Motor neuron (in vitro differentiated cells): Measurements from ENCODE around the gene ZKSCAN5. TPM values are rescaled to one million over a fixed set of nuclear protein-coding genes. Genes with fewer than 3 reads are reported as not detected.

Experiments used
- ATAC-seq, 8 experiments: fragments of 200-7000 bp; cut with Tn5 transposase; replicated peaks in 6 of 8; 2 replicates each; pipeline ENCODE4 v1.8.0; 2021; ENCODE audit warnings: mild to moderate bottlenecking in 8 of 8, moderate library complexity in 8 of 8
- H3K27ac ChIP-seq, 2 donors: fragments of 250-450 bp; sonication (Bioruptor Pico); 2 replicates each; pipeline ENCODE4 v1.9.0; 2021; ENCODE audit warnings: antibody characterized with exemption in 2 of 2, mild to moderate bottlenecking in 2 of 2, moderate library complexity in 1 of 2
- H3K4me1 ChIP-seq, 2 donors: fragments of 250-450 bp; sonication (Bioruptor Pico); replicated peaks in 1 of 2; 2 replicates each; pipeline ENCODE4 v1.6.1; 2021; ENCODE audit warnings: antibody characterized with exemption in 2 of 2, mild to moderate bottlenecking in 2 of 2, moderate library complexity in 1 of 2
- H3K4me3 ChIP-seq, 5 donors: fragments of 250-450 bp; sonication (Bioruptor Pico); 2 replicates each; pipeline ENCODE4 v1.9.0; 2021; ENCODE audit warnings: antibody characterized with exemption in 5 of 5, mild to moderate bottlenecking in 5 of 5, moderate library complexity in 4 of 5
- WGBS, 10 experiments: fragments of 450-650 bp; shearing (Covaris generic); methylation state at CpG; one replicate each; pipeline ENCODE4 v1.0.0; 2022; 5-methylcytosine and 5-hydroxymethylcytosine counted together
- in situ Hi-C, 9 experiments: fragments of 400-800 bp; cut with MboI; loops; one replicate each; pipeline ENCODE4 v1.15.0; 2021; ENCODE audit warnings: low sequenced_read_pairs in 9 of 9, low pct_unique_long_range_greater_than_20kb in 2 of 9; ENCODE audit not compliant: unreplicated experiment in 9 of 9
- total RNA-seq, 8 experiments: library from RNA; unstranded; fragments of 300-600 nt; gene quantifications; 2 replicates each; pipeline versions ENCODE4 v1.2.3 to v1.2.4, GENCODE V29; 2022

The ZKSCAN5 gene
- 10 to 100 TPM in 7 of 8 experiments, 1 to 10 TPM in 1; 9.0 to 19.7 (median 17.1) TPM for total RNA-seq

- ATAC-seq, result peak; percentile 77 to 86 (median 84)
- in situ Hi-C loops, result no loop called here
- H3K27ac ChIP-seq, result peak within 1 kb of the TSS; percentile 90 to 96
- peaks cover 0 to 18% of the 10 kb centered on the region in 2 donors for H3K4me1 ChIP-seq
- peak within 1 kb of the TSS; percentile 63 to 95 (median 74) for H3K4me3 ChIP-seq
- 0 to 5% (median 1%) methylated on average over 1 to 11 of the region's 53 CpGs; no CpG with 5 or more reads in 6 of the 10 experiments for WGBS, 10 experiments
Measured at GRCh38 chr7:99504603-99505323, at the start of gene ZKSCAN5. TSS of gene ZKSCAN5 (plus strand) at chr7:99504662. CDS start at chr7:99506045, 1,383 bp downstream.

GRCh38 chr7:99455874-99456273, 48.6 kb upstream of the ZKSCAN5 start:
- Histone ChIP-seq H3K4me3 (no peak overlapping the region), H3K4me1 (no peaks in the 10 kb centered on the region), H3K27ac (no peak overlapping the region)
- 87 to 96% methylated on average over 4 to 7 of the region's 9 CpGs; no CpG with 5 or more reads in 8 of the 10 experiments for WGBS, 10 experiments
- ATAC-seq, result peak in 2 of 8 experiments; percentile 4
- in situ Hi-C loops, result no loop called here

GRCh38 chr7:99456288-99456687, 48.2 kb upstream of the ZKSCAN5 start:
- ATAC-seq, result peak in 1 of 8 experiments; percentile 19
- no peaks in the 10 kb centered on the region for H3K4me1 ChIP-seq
- H3K27ac ChIP-seq, result no peak overlapping the region
- WGBS, 10 experiments, result 50 to 96% (median 85%) methylated on average over 1 to 11 of the region's 13 CpGs; no CpG with 5 or more reads in 2 of the 10 experiments
- H3K4me3 ChIP-seq, result no peak overlapping the region
- in situ Hi-C loops, result no loop called here

GRCh38 chr7:99457050-99457649, 47.3 kb upstream of the ZKSCAN5 start:
- in situ Hi-C loops, result no loop called here
- Histone ChIP-seq H3K4me1 (no peaks in the 10 kb centered on the region), H3K4me3 (no peak overlapping the region), H3K27ac (no peak overlapping the region)
- no peak for ATAC-seq
- WGBS, 10 experiments, result 44 to 100% (median 93%) methylated on average over 1 to 4 of the region's 6 CpGs; no CpG with 5 or more reads in 5 of the 10 experiments

GRCh38 chr7:99457650-99458493, 46.6 kb upstream of the ZKSCAN5 start:
- 70 to 100% (median 97%) methylated on average over 2 to 6 of the region's 26 CpGs; no CpG with 5 or more reads in 4 of the 10 experiments for WGBS, 10 experiments
- Histone ChIP-seq H3K4me3 (no peak overlapping the region), H3K27ac (no peak overlapping the region), H3K4me1 (no peaks in the 10 kb centered on the region)
- ATAC-seq, result peak in 1 of 8 experiments; percentile 18
- in situ Hi-C loops, result no loop called here

- in situ Hi-C loops, result no loop called here
- H3K4me1 ChIP-seq, result no peaks in the 10 kb centered on the region
- 70 to 100% (median 98%) methylated on average over 1 to 8 of the region's 8 CpGs; no CpG with 5 or more reads in 2 of the 10 experiments for WGBS, 10 experiments
- H3K4me3 ChIP-seq, result no peak overlapping the region
- ATAC-seq, result peak in 3 of 8 experiments; percentile 34 to 49 (median 37)
- H3K27ac ChIP-seq, result no peak overlapping the region
Measured at GRCh38 chr7:99459087-99459486, 45.4 kb upstream of the ZKSCAN5 start.

- H3K4me3 ChIP-seq, result no peak overlapping the region
- no peak for ATAC-seq
- WGBS, 10 experiments, result 72 to 100% (median 90%) methylated on average over 2 to 7 of the region's 11 CpGs; no CpG with 5 or more reads in 2 of the 10 experiments
- in situ Hi-C loops, result no loop called here
- no peak overlapping the region for H3K27ac ChIP-seq
- peaks cover 3 to 8% of the 10 kb centered on the region in 2 donors for H3K4me1 ChIP-seq
Measured at GRCh38 chr7:99460651-99461050, 43.8 kb upstream of the ZKSCAN5 start.

GRCh38 chr7:99461221-99461620, 43.2 kb upstream of the ZKSCAN5 start:
- H3K4me3 ChIP-seq, result no peak overlapping the region
- in situ Hi-C loops, result no loop called here
- peaks cover 4 to 8% of the 10 kb centered on the region in 2 donors for H3K4me1 ChIP-seq
- ATAC-seq, result no peak
- H3K27ac ChIP-seq, result no peak overlapping the region
- 93 to 100% (median 100%) methylated on average over 1 to 2 of the region's 2 CpGs; no CpG with 5 or more reads in 5 of the 10 experiments for WGBS, 10 experiments

GRCh38 chr7:99465421-99465768, 39.1 kb upstream of the ZKSCAN5 start:
- ATAC-seq, result peak in 5 of 8 experiments; percentile 2 to 13 (median 6)
- WGBS, 10 experiments, result 0 to 16% (median 6%) methylated on average over 3 to 8 of the region's 9 CpGs; no CpG with 5 or more reads in 2 of the 10 experiments
- peak overlapping the region; percentile 72 to 88 (median 82) for H3K4me3 ChIP-seq
- H3K27ac ChIP-seq, result peak overlapping the region; percentile 83 to 94
- in situ Hi-C loops, result no loop called here
- H3K4me1 ChIP-seq, result peaks cover 6 to 10% of the 10 kb centered on the region in 2 donors

- in situ Hi-C loops, result no loop called here
- no peak overlapping the region for H3K27ac ChIP-seq
- 56 to 100% (median 90%) methylated on average over 1 to 6 of the region's 29 CpGs; no CpG with 5 or more reads in 5 of the 10 experiments for WGBS, 10 experiments
- ATAC-seq, result no peak
- H3K4me3 ChIP-seq, result no peak overlapping the region
- H3K4me1 ChIP-seq, result peaks cover 9 to 10% of the 10 kb centered on the region in 2 donors
Measured at GRCh38 chr7:99468336-99468918, 36.0 kb upstream of the ZKSCAN5 start.

GRCh38 chr7:99469381-99470065, 34.9 kb upstream of the ZKSCAN5 start:
- Histone ChIP-seq H3K4me3 (no peak overlapping the region), H3K4me1 (peaks cover 15 to 17% of the 10 kb centered on the region in 2 donors), H3K27ac (no peak overlapping the region)
- in situ Hi-C loops, result no loop called here
- no peak for ATAC-seq
- 11 to 79% (median 50%) methylated on average over 2 to 21 of the region's 23 CpGs for WGBS, 10 experiments
